Naive thymus-derived CD8-positive, alpha-beta T cell (primary cell): ENCODE data around the gene SEMA3A. TPM values are rescaled to one million over a fixed set of nuclear protein-coding genes. Genes with fewer than 3 reads are reported as not detected.
"Not testable (repeated sequence)": the region's sequence is repeated elsewhere in the genome, so short reads cannot be mapped to it uniquely, and the experiment has no call there.

ENCODE experiments used
- ATAC-seq, 2 donors: fragments of 150-1000 bp; cut with Tn5 transposase in 1 of 2; sonication (Bioruptor Pico), chemical (Tn5 transposase) in 1 of 2; 1 replicate in 1 of 2; 2 replicates in 1 of 2; pipeline ENCODE4 v1.10.0; 2021; ENCODE audit warnings: mild to moderate bottlenecking in 2 of 2, moderate library complexity in 2 of 2
- POLR2A ChIA-PET: fragments of 350-600 bp; sonication (Branson Sonifier 250); formaldehyde crosslinking; loops from one replicate; lab custom pipeline; 2021; ENCODE audit warnings: antibody characterized with exemption; lab: Charles Lee
- DNase-seq, 10 donors: peaks; one replicate each; pipeline versions ENCODE4 v3.0.0 to v3.0.0-alpha.2; 2020 to 2022
- H3K27ac Mint-ChIP-seq, 10 donors: one replicate each; pipeline ENCODE4 v1.8.0; 2020 to 2022; ENCODE audit warnings: mild to moderate bottlenecking in 10 of 10, mixed read lengths in 10 of 10, moderate library complexity in 4 of 10, inconsistent platforms in 1 of 10
- H3K27me3 Mint-ChIP-seq, 5 donors: one replicate each; pipeline ENCODE4 v1.8.0; 2021 to 2022; ENCODE audit warnings: mixed read lengths in 5 of 5
- H3K36me3 Mint-ChIP-seq, 3 donors: one replicate each; pipeline ENCODE4 v1.8.0; 2020 to 2022; ENCODE audit warnings: mixed read lengths in 3 of 3, mild to moderate bottlenecking in 2 of 3, inconsistent platforms in 1 of 3
- H3K4me1 Mint-ChIP-seq, 4 donors: one replicate each; pipeline ENCODE4 v1.8.0; 2021 to 2022; ENCODE audit warnings: mixed read lengths in 4 of 4
- H3K4me3 Mint-ChIP-seq, 10 donors: one replicate each; pipeline ENCODE4 v1.8.0; 2020 to 2022; ENCODE audit warnings: mild to moderate bottlenecking in 10 of 10, mixed read lengths in 10 of 10, moderate library complexity in 6 of 10, inconsistent platforms in 1 of 10
- H3K9me3 Mint-ChIP-seq, 9 donors: one replicate each; pipeline ENCODE4 v1.8.0; 2020 to 2022; ENCODE audit warnings: mixed read lengths in 9 of 9, mild to moderate bottlenecking in 3 of 9, inconsistent platforms in 1 of 9, moderate library complexity in 1 of 9
- polyA plus RNA-seq, 3 donors: library from polyadenylated mRNA; unstranded; fragments of 300-500 nt; fragmentation: Illumina TruSeq; gene quantifications; one replicate each; pipeline ENCODE4 v1.2.3, GENCODE V29; 2021
- total RNA-seq, 8 experiments: library from RNA in 2 of 8; stranded (reverse) in 2 of 8; gene quantifications; one replicate each; pipeline ENCODE4 v1.2.3 and lab custom pipeline; 2021 to 2026

The SEMA3A gene
- total and polyA plus RNA-seq, 5 experiments from 2014 or later: 0.10 to 2.7 (median 0.28) TPM

- Mint-ChIP-seq H3K9me3 (no peaks in the 10 kb centered on the region), H3K36me3 (no peaks in the 10 kb centered on the region), H3K27ac (no peak overlapping the region), H3K4me3 (no peak overlapping the region), H3K4me1 (peaks cover 0 to 3% (median 0%) of the 10 kb centered on the region in 4 donors), H3K27me3 (no peaks in the 10 kb centered on the region)
- POLR2A ChIA-PET: no interaction called here
- no peak for DNase-seq
- no peak for ATAC-seq
Observed at GRCh38 chr7:84170646-84171045, 23.9 kb downstream of the SEMA3A start.

- ATAC-seq: no peak
Observed at GRCh38 chr7:84162584-84162983, 32.0 kb downstream of the SEMA3A start.

GRCh38 chr7:84162125-84162524 is 32.5 kb downstream of the SEMA3A start:
- H3K27ac Mint-ChIP-seq: peak overlapping the region in 3 of 10 donors; percentile 22 to 82 (median 58)
- H3K27me3 Mint-ChIP-seq: no peaks in the 10 kb centered on the region
- H3K9me3 Mint-ChIP-seq: no peaks in the 10 kb centered on the region
- H3K4me3 Mint-ChIP-seq: no peak overlapping the region
- DNase-seq (no peak), ATAC-seq (no peak)
- H3K4me1 Mint-ChIP-seq: peaks cover 0 to 2% (median 0%) of the 10 kb centered on the region in 4 donors
- H3K36me3 Mint-ChIP-seq: no peaks in the 10 kb centered on the region
- POLR2A ChIA-PET: no interaction called here

More at GRCh38 chr7:84162584-84162983, 32.0 kb downstream of the SEMA3A start:
- no peaks in the 10 kb centered on the region for H3K27me3 Mint-ChIP-seq
- H3K4me1 Mint-ChIP-seq: peaks cover 0 to 4% (median 0%) of the 10 kb centered on the region in 4 donors
- POLR2A ChIA-PET: no interaction called here
- DNase-seq: no peak
- no peak overlapping the region for H3K4me3 Mint-ChIP-seq
- no peaks in the 10 kb centered on the region for H3K36me3 Mint-ChIP-seq
- H3K27ac Mint-ChIP-seq: peak overlapping the region in 1 of 10 donors; percentile 2
- H3K9me3 Mint-ChIP-seq: no peaks in the 10 kb centered on the region

- Mint-ChIP-seq H3K9me3 (no peaks in the 10 kb centered on the region), H3K27me3 (no peaks in the 10 kb centered on the region), H3K36me3 (no peaks in the 10 kb centered on the region), H3K4me1 (peaks cover 0 to 2% (median 0%) of the 10 kb centered on the region in 4 donors), H3K4me3 (no peak overlapping the region), H3K27ac (peak overlapping the region in 1 of 10 donors; percentile 31)
- ATAC-seq: no peak
- no peak for DNase-seq
- POLR2A ChIA-PET: no interaction called here
Observed at GRCh38 chr7:84161398-84161797, 33.2 kb downstream of the SEMA3A start.

GRCh38 chr7:84159435-84159834 is 35.2 kb downstream of the SEMA3A start:
- Mint-ChIP-seq H3K27ac (no peak overlapping the region), H3K9me3 (peaks cover 0 to 3% (median 0%) of the 10 kb centered on the region in 9 donors), H3K4me3 (no peak overlapping the region)

GRCh38 chr7:84157171-84157570 is 37.4 kb downstream of the SEMA3A start:
- Mint-ChIP-seq H3K4me1 (peaks cover 0 to under 1% (median 0%) of the 10 kb centered on the region in 4 donors), H3K27ac (no peak overlapping the region), H3K9me3 (peaks cover 0 to 3% (median 0%) of the 10 kb centered on the region in 9 donors), H3K36me3 (no peaks in the 10 kb centered on the region), H3K27me3 (no peaks in the 10 kb centered on the region), H3K4me3 (no peak overlapping the region)
- ATAC-seq (no peak), DNase-seq (no peak)
- POLR2A ChIA-PET: no interaction called here

More at GRCh38 chr7:84159435-84159834, 35.2 kb downstream of the SEMA3A start:
- DNase-seq (no peak), ATAC-seq (no peak)
- H3K36me3 Mint-ChIP-seq: no peaks in the 10 kb centered on the region
- H3K4me1 Mint-ChIP-seq: peaks cover 0 to 2% (median 0%) of the 10 kb centered on the region in 4 donors
- POLR2A ChIA-PET: no interaction called here
- H3K27me3 Mint-ChIP-seq: no peaks in the 10 kb centered on the region

- Mint-ChIP-seq H3K4me3 (no peak overlapping the region), H3K27ac (no peak overlapping the region)
Observed at GRCh38 chr7:84154991-84155781, 39.4 kb downstream of the SEMA3A start.

GRCh38 chr7:84152995-84153394 is 41.6 kb downstream of the SEMA3A start:
- no peaks in the 10 kb centered on the region for H3K4me1 Mint-ChIP-seq
- ATAC-seq (no peak), DNase-seq (no peak)
- peaks cover 0 to 3% (median 0%) of the 10 kb centered on the region in 9 donors for H3K9me3 Mint-ChIP-seq
- H3K27me3 Mint-ChIP-seq: no peaks in the 10 kb centered on the region
- no peak overlapping the region for H3K4me3 Mint-ChIP-seq
- POLR2A ChIA-PET: no interaction called here
- H3K27ac Mint-ChIP-seq: no peak overlapping the region
- H3K36me3 Mint-ChIP-seq: peaks cover 0 to 1% (median 0%) of the 10 kb centered on the region in 3 donors

More at GRCh38 chr7:84154991-84155781, 39.4 kb downstream of the SEMA3A start:
- peaks cover 0 to 3% (median 0%) of the 10 kb centered on the region in 9 donors for H3K9me3 Mint-ChIP-seq
- H3K27me3 Mint-ChIP-seq: no peaks in the 10 kb centered on the region
- no peaks in the 10 kb centered on the region for H3K4me1 Mint-ChIP-seq
- POLR2A ChIA-PET: interaction anchor here (0.9 kb wide), 1 partner anchor 128 kb away, joined by 5 read pairs; no protein-coding TSS in a partner anchor
- ATAC-seq (no peak), DNase-seq (no peak)
- H3K36me3 Mint-ChIP-seq: no peaks in the 10 kb centered on the region

- H3K9me3 Mint-ChIP-seq, H3K27ac Mint-ChIP-seq, H3K4me3 Mint-ChIP-seq, H3K27me3 Mint-ChIP-seq, H3K4me1 Mint-ChIP-seq, POLR2A ChIA-PET, H3K36me3 Mint-ChIP-seq, DNase-seq, ATAC-seq: not testable (repeated sequence)
Observed at GRCh38 chr7:84150370-84150769, 44.2 kb downstream of the SEMA3A start.

- ATAC-seq (no peak), DNase-seq (no peak)
- Mint-ChIP-seq H3K27me3 (no peaks in the 10 kb centered on the region), H3K36me3 (peaks cover 0 to 1% (median 0%) of the 10 kb centered on the region in 3 donors), H3K4me3 (no peak overlapping the region), H3K9me3 (peaks cover 0 to 3% (median 0%) of the 10 kb centered on the region in 9 donors), H3K27ac (peak overlapping the region in 1 of 10 donors; percentile 9), H3K4me1 (peaks cover 0 to 6% (median 0%) of the 10 kb centered on the region in 4 donors)
- POLR2A ChIA-PET: no interaction called here
Observed at GRCh38 chr7:84149573-84149972, 45.0 kb downstream of the SEMA3A start.

GRCh38 chr7:84145892-84146291 is 48.7 kb downstream of the SEMA3A start:
- no peak overlapping the region for H3K4me3 Mint-ChIP-seq
- POLR2A ChIA-PET: no interaction called here

GRCh38 chr7:84144935-84145334 is 49.7 kb downstream of the SEMA3A start:
- Mint-ChIP-seq H3K9me3 (no peaks in the 10 kb centered on the region), H3K4me1 (peaks cover 0 to 16% (median 0%) of the 10 kb centered on the region in 4 donors), H3K27ac (no peak overlapping the region), H3K27me3 (no peaks in the 10 kb centered on the region), H3K36me3 (peaks cover 0 to 1% (median 0%) of the 10 kb centered on the region in 3 donors), H3K4me3 (no peak overlapping the region)
- DNase-seq (no peak), ATAC-seq (no peak)
- POLR2A ChIA-PET: no interaction called here

More at GRCh38 chr7:84145892-84146291, 48.7 kb downstream of the SEMA3A start:
- no peaks in the 10 kb centered on the region for H3K27me3 Mint-ChIP-seq
- no peak for DNase-seq
- no peak for ATAC-seq
- H3K9me3 Mint-ChIP-seq: peaks cover 0 to 3% (median 0%) of the 10 kb centered on the region in 9 donors
- peaks cover 0 to 1% (median 0%) of the 10 kb centered on the region in 3 donors for H3K36me3 Mint-ChIP-seq
- peaks cover 0 to 16% (median 0%) of the 10 kb centered on the region in 4 donors for H3K4me1 Mint-ChIP-seq
- no peak overlapping the region for H3K27ac Mint-ChIP-seq

- H3K36me3 Mint-ChIP-seq: peaks cover 0 to 1% (median 0%) of the 10 kb centered on the region in 3 donors
- H3K4me3 Mint-ChIP-seq: no peak overlapping the region
- DNase-seq (no peak), ATAC-seq (no peak)
- POLR2A ChIA-PET: no interaction called here
- no peaks in the 10 kb centered on the region for H3K9me3 Mint-ChIP-seq
- peaks cover 0 to 16% (median 0%) of the 10 kb centered on the region in 4 donors for H3K4me1 Mint-ChIP-seq
- H3K27ac Mint-ChIP-seq: no peak overlapping the region
- H3K27me3 Mint-ChIP-seq: no peaks in the 10 kb centered on the region
Observed at GRCh38 chr7:84144480-84144879, 50.1 kb downstream of the SEMA3A start.
